MG63 (cell line): Measurements from ENCODE around the gene CHD2. TPM values are rescaled to one million over a fixed set of nuclear protein-coding genes. Genes with fewer than 3 reads are reported as not detected.

Experiments
- DNase-seq: peaks from one replicate; pipeline ENCODE4 v3.0.0-alpha.2; 2020
- H3K27me3 ChIP-seq: fragments of 250-450 bp; sonication (Bioruptor Pico); 2 replicates; pipeline ENCODE4 v1.5.1; 2020; ENCODE audit warnings: mild to moderate bottlenecking, moderate library complexity
- H3K36me3 ChIP-seq: fragments of 250-450 bp; sonication (Bioruptor Pico); 2 replicates; pipeline ENCODE4 v1.5.1; 2020; ENCODE audit warnings: mild to moderate bottlenecking, moderate library complexity
- H3K4me3 ChIP-seq: fragments of 250-450 bp; sonication (Bioruptor Pico); 2 replicates; pipeline ENCODE4 v1.5.1; 2020; ENCODE audit warnings: mild to moderate bottlenecking, moderate library complexity
- H3K9me3 ChIP-seq: fragments of 250-450 bp; sonication (Bioruptor Pico); 2 replicates; pipeline ENCODE4 v1.5.1; 2020; ENCODE audit warnings: mild to moderate bottlenecking, moderate library complexity
- total RNA-seq: library from RNA; depleted of rRNA; stranded (reverse); fragments of >200 nt; shearing (Covaris generic); gene quantifications from 2 replicates; pipeline ENCODE4 v1.2.3, GENCODE V29; 2014; ENCODE audit warnings: low replicate concordance

Gene CHD2
- total RNA-seq, 1 experiment from 2014 or later: 23.1 TPM

DNA sequence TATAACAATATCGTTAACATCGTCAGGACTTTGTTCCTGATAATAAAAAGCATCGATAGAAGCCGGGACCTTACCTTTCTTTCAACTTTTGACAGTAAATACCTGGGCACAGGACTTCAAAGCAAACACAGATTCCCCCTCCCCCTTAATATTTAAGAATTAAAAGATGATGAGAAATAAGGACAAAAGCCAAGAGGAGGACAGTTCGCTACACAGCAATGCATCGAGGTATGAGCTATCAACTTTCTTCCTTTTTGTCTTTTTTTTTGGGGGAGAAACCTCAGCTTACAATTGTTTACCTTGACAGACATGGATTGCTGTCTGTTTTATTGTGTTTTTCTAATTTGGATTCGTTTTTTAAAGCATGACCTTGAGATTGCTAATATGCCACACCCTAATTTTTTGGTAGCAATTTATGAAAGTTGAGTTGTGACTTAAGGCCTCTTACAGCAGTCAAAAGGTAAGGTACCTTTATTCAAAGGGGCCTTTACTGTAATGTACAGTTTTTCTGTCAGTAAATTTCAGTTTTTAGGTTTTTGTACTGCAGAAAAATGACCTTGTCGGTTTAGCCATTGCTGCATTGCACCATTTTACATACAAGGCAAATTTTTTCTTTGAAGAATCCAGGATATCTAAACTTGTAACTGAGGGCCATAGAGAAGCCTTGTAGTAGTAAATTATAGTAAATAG lies 1.1 kb downstream of the CHD2 start:
- Histone ChIP-seq H3K4me3 (peak overlapping the region; percentile 68), H3K27me3 (no peaks in the 10 kb centered on the region), H3K36me3 (peaks cover 74% of the 10 kb centered on the region), H3K9me3 (no peaks in the 10 kb centered on the region)
- DNase-seq: no peak

DNA sequence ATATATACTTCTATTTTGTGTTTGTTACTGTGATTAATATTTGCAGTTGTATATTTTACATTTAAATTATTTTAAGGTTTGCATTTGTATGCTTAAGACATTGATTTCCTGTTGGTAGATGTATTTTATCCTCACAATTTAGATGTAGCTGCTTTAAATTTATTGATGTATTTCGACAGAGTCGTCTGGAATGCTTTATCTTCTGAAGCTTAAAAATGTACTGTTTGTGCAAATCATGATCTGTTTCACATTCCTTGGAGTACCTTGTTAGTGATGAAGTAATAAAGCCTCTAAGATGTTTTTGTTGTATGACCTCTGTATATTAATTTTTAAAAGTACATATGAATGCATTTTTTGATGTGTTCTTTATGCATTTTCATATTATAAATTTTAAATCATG lies 1.9 kb downstream of the CHD2 start:
- H3K27me3 ChIP-seq: no peaks in the 10 kb centered on the region
- peaks cover 67% of the 10 kb centered on the region for H3K36me3 ChIP-seq
- H3K9me3 ChIP-seq: no peaks in the 10 kb centered on the region
- peak overlapping the region; percentile 68 for H3K4me3 ChIP-seq
- no peak for DNase-seq

DNA sequence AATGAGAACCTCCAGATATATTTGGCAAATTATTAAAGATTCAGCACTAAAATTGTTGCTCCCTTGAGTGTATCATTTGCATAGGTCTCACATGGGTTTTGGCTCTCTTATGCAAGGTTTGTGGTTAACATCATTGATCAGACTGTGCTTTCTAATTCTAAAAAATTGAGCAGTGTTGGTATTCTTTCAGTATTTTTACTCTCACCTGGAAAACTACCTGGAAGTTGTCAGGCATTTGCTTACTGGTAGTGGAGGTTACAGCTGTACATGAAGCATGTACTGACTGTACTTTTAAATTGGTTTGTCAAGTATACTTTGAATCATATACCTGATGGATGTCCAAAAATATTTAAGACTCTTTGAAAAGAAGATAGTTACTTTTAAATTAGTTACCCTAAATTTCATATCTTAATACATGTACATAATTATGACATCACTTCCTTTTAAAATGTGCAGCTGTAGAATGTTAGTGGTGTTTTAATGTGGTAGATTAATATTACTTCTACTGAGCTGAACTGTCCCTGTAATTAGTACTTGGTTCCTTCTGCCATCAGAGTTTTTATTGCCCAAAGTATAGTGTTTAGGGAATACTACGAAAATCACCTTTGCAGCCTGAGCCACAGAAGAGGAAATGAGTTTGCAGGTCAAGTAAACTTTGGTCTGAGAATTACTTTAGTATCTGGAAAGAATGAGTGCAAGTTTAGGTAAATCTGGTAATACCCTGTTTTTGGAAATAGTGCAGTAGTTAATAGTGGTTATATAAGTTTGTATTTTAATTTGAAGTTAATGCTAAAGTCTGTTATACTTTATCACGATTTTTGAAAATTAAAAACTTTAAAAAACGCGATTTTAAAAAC lies 2.8 kb downstream of the CHD2 start:
- no peak for DNase-seq
- H3K27me3 ChIP-seq: no peaks in the 10 kb centered on the region
- H3K36me3 ChIP-seq: peaks cover 58% of the 10 kb centered on the region
- H3K9me3 ChIP-seq: no peaks in the 10 kb centered on the region
- peak overlapping the region; percentile 68 for H3K4me3 ChIP-seq

DNA sequence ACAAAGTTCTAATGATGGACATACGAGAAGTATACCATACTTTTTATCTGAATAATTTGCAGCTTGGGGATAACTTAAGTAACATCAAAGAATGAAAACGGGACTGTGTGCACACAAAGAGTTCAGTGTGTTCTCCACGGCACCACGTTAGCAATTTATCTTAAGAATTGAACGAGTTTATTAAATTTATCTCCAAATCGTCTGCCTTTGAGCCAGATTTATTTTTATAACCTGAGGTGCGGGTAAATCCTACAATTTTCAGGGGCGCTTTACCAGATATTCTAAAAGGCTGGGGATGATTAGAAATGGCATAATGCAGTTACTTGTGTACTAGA lies 3.5 kb downstream of the CHD2 start:
- no peak for DNase-seq
- Histone ChIP-seq H3K36me3 (peaks cover 56% of the 10 kb centered on the region), H3K4me3 (peak overlapping the region; percentile 68), H3K27me3 (no peaks in the 10 kb centered on the region), H3K9me3 (no peaks in the 10 kb centered on the region)

DNA sequence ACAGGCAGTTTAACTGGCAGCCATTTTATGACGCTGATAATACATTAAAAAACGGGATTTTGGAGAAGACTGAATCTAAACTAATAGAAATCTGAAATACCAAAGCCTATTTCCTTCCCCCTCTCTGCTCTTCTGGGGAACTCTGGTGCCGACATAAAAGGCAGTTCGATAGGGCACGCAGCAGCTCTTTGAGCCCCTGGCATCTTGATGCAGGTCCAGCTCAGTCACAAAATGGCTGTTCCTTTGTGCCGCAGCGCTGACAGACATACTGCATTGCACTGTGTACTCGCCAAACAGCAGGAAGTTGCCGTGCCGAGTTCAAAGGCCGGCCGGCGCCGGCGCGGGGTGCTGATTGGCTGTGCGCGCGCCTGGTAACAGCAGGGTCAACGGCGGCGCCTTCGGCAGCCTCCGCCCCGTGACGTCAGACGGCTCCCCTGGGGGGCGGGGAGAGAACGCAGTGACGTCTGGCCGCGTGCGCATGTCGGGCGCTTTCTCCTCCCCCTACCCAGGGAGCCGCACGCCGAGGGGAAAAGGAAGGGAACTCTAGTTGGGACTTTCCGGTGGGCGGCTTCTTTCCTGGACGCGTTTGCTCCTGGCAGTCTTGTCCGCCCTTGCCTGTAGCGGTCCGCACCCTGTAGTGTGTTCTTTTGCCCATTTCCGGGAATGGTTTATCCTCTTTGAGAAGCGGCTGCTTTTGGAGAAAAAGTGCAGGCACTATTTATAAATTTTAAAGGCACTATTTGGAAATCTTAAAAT lies 4.0 kb downstream of the CHD2 start:
- Histone ChIP-seq H3K36me3 (peaks cover 55% of the 10 kb centered on the region), H3K9me3 (no peaks in the 10 kb centered on the region), H3K27me3 (no peaks in the 10 kb centered on the region), H3K4me3 (peak overlapping the region; percentile 68)
- peak; percentile 99 for DNase-seq

DNA sequence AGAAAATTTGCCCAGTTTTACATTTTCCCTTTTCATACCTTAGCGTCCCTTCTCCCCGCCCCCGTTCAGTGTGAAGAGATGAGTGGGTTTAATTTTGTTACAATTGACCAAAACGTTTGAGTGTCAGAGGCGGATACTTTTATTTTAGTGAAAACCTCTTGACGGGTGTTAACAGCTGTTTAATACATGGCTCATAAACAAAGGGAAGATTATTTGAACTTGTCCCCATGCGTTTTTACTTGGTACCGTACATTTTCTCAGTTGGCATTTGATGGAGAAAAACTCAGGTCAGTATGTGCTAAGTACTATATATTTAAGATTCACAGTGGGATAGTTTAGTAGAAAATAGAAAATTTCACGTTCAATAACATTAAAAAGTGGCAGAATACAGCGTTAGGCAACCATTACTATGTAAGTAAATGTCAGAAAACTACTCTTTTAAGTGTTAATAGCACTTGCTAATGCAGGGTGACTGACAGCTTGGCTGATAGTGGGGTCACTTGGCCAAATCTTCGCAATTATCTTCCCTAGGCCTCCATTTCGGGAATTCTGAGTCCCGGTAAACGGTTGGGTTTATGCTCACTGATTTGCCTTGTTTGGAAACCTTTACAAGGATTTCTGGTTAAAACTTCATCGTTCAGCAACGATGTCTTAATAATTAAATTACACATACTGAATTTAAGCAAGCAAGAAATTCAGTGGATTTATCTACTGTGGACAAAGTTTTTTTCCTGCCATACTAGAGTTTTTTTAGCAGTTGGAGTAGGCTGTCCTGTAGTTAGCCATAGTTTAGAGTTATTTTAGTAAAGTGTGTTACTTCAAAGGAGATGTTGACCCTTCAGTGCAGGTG lies 4.8 kb downstream of the CHD2 start:
- no peaks in the 10 kb centered on the region for H3K9me3 ChIP-seq
- H3K4me3 ChIP-seq: peak overlapping the region; percentile 58
- DNase-seq: no peak
- peaks cover 59% of the 10 kb centered on the region for H3K36me3 ChIP-seq
- H3K27me3 ChIP-seq: no peaks in the 10 kb centered on the region

DNA sequence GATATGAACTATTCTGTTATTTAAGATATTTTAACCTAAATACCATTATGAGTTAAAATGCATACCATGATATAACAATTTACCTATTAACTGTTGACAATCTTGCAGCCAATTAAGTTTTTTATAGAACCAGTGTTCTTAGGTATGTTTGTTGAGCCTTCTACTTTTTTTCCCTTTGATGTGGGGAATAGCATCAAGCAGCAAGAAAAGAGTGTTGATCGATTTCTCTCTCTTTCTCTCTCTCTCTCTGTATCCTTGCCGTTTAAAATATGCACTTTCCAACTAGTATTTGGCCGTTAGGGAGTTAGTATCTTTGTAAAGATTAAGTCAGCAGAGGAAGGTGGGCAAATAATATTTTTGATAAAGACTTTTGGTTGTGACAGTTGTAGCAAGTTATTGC lies 5.9 kb downstream of the CHD2 start:
- Histone ChIP-seq H3K9me3 (no peaks in the 10 kb centered on the region), H3K36me3 (peaks cover 65% of the 10 kb centered on the region), H3K27me3 (no peaks in the 10 kb centered on the region), H3K4me3 (peak overlapping the region; percentile 58)
- no peak for DNase-seq

DNA sequence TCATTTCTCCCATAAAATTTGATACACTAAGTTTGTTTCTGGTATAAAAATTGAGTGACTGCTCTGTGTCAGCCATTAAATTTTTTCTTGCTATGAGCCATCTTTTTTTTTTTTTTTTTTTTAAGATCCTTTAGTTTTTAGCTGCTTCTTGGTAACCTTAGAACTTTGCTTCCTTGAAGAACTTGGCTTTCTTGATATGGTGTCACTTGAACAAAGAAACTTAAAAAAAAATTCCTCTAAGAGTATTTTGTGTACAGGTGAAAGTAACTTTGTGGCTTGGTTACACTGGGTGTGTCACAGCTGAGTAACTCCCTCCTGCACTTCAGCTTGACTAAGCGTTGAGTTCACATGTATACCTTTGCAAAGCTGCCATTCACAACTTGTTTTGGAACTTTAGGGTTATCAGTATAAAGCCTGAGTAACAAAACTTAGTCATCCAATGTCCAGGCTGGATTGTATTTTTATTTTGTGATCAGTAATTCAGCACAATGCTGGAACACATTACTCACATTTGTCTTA lies 6.5 kb downstream of the CHD2 start:
- H3K27me3 ChIP-seq: no peaks in the 10 kb centered on the region
- no peak overlapping the region for H3K4me3 ChIP-seq
- DNase-seq: peak; percentile 22
- peaks cover 65% of the 10 kb centered on the region for H3K36me3 ChIP-seq
- H3K9me3 ChIP-seq: no peaks in the 10 kb centered on the region

DNA sequence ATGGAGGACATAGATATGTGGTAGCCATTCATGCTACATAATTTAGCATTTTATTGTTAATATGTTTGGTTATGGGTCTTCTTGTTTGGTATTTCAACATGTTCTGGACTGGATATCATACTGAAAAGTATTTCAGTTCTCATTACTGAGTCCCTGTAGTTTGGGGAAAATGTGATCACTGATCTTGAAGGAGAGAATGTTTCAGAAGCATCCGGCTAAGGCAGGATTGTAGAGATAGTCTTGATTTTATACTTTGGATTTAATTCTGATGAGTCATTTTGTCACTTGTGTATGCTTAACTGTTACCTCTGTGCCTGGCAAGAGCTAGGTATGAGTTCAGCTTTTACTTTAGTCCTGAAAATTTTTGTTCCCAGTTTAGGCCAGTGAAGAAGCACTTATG lies 7.1 kb downstream of the CHD2 start:
- Histone ChIP-seq H3K27me3 (no peaks in the 10 kb centered on the region), H3K4me3 (peak overlapping the region; percentile 2; the same call in 1 of the 2 replicates), H3K36me3 (peaks cover 65% of the 10 kb centered on the region), H3K9me3 (no peaks in the 10 kb centered on the region)
- no peak for DNase-seq

DNA sequence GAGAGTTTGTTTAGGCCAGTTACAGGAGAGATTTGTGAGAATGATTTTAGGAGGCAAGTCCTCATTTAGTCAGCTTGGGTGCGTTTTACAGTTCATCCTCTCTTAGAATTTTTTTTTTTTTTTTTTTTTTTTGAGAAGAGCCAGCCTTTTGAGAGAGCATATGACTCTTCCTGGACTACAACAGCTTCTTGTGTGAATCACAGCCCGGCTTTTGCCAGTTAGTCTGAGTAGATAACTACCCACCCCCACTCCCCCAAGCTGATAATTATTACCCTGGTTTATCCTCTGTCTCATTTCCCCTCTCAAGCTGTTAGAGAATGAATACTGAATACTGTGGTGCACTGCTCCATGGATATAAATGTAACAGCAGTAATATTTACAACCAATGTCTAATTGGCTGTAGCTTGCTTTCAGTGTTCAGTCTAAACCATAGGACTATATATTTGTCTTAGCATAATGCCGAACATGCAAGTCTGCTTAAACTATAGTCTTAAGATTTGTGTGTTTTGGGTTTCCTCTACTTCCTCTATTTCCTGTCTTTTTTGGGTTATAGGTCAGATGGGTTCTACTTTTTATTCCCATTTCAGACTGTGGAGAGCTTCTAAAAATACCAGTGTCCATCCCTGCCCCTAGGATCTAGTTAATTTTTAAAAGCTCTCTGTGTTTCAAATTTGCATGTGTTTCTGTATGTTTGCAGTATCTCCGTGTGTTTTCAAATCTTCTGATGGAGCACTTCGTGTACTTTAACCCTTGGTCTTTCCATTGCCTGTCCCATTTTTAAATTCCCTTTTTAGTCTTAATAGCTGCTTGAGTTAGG lies 8.0 kb downstream of the CHD2 start:
- peak; percentile 88 for DNase-seq
- H3K27me3 ChIP-seq: no peaks in the 10 kb centered on the region
- no peaks in the 10 kb centered on the region for H3K9me3 ChIP-seq
- H3K4me3 ChIP-seq: 0 out of 2 replicates have a peak overlapping the region, but pooled peaks have one; percentile 2
- peaks cover 57% of the 10 kb centered on the region for H3K36me3 ChIP-seq

DNA sequence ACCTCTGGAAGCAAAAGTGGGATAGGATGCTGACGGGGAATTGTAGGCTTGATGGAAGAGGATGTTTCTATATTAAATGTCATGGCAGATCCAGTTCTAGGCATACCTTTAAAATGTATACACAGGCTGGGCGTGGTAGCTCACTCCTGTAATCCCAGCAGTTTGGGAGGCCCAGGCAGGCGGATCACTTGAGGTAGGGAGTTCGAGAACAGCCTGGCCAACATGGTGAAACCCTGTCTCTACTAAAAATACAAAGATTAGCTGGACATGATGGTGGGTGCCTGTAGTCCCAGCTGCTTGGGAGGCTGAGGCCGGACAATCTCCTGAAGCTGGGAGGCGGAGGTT lies 8.6 kb downstream of the CHD2 start:
- no peaks in the 10 kb centered on the region for H3K9me3 ChIP-seq
- H3K27me3 ChIP-seq: no peaks in the 10 kb centered on the region
- DNase-seq: no peak
- no peak overlapping the region for H3K4me3 ChIP-seq
- H3K36me3 ChIP-seq: peaks cover 52% of the 10 kb centered on the region

DNA sequence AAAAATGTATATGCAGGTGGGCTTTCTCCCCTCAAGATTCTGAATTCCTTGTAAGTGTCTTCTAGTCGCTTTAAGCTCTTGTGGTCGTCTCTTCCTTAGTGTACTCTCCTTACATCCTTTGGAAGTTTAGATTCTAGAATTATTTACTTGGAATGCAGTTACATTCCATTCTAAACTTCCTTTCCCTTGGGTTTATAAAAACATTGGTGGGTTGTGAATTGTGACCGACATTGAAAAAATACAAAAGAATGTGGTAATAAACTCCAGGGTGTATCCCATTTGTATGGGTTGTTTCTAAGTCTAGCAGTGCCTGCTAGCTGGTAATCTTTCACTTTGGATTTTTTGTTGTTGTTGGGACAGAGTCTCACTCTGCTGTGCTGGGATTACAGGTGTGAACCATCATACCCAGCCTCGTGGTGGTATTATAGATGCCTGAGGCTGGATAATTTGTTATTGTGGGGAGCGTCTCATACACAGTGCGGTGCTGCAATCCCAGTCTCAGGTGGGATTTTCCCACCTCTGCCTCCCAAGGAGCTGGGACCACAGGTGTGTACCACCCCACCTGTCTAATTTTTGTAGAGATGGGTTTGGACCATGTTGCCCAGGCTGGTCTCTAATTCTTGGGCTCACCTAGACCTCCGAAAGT lies 9.1 kb downstream of the CHD2 start:
- Histone ChIP-seq H3K27me3 (no peaks in the 10 kb centered on the region), H3K9me3 (no peaks in the 10 kb centered on the region), H3K4me3 (no peak overlapping the region), H3K36me3 (peaks cover 49% of the 10 kb centered on the region)
- no peak for DNase-seq

DNA sequence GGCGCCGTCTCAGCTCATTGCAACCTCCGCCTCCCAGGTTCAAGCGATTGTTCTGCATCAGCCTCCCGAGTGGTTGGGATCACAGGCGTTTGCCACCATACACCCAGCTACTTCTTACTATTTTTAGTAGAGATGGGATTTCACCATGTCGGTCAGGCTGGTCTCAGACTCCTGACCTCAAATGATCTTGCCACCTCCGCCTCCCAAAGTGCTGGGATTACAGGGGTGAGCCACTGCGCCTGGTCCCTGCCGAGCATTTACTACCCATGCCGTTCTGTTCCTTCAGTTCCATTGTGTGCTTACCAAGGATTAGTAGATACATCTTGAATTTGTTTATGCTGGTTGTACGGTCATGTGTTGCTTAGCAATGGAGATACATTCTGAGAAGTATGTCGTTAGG lies 10.3 kb downstream of the CHD2 start:
- Histone ChIP-seq H3K4me3 (no peak overlapping the region), H3K27me3 (no peaks in the 10 kb centered on the region), H3K36me3 (peaks cover 42% of the 10 kb centered on the region), H3K9me3 (no peaks in the 10 kb centered on the region)
- no peak for DNase-seq

DNA sequence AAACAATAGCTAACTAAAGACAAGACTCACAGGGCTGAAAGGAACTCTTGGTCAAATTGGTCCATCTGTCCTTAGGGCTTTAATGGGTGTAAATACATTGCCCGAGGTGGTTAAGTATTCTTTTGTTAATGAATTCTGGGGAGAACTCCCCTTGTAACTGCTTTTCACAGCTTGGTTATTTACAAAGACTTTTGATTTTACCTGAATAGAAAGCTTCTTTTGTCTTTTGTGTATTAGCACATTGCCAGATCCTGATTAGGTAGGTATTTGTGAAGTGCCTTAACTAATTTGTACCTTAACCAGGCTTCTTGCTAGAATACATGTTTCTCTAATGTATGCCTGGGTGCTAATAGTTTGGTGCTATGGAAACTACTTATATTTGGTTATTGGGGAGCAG lies 14.0 kb downstream of the CHD2 start:
- DNase-seq: no peak
- no peaks in the 10 kb centered on the region for H3K9me3 ChIP-seq
- no peak overlapping the region for H3K4me3 ChIP-seq
- peaks cover 44% of the 10 kb centered on the region for H3K36me3 ChIP-seq
- no peaks in the 10 kb centered on the region for H3K27me3 ChIP-seq

DNA sequence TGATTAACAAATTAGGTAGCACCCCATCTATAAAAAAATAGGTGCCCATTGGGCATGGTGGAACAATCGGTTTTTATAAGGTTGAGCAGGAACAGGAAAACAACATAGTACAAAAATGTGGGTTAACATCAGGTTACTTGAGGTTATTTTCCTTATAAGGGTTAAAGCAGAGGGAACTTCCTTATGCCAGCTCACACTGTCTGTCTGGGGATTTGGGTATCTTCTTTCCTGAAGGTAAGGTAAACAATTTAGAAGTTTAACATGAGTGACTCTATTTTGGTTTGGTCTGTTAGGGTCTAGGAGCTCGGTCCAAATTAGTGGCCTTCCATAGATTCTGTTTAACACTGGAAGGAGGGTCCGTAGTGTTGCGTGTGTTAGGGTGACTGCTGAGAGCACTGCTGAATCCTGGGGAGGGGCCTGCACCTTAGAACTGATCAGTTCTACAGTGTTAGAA lies 14.7 kb downstream of the CHD2 start:
- no peaks in the 10 kb centered on the region for H3K9me3 ChIP-seq
- H3K27me3 ChIP-seq: no peaks in the 10 kb centered on the region
- H3K4me3 ChIP-seq: no peak overlapping the region
- peaks cover 38% of the 10 kb centered on the region for H3K36me3 ChIP-seq
- DNase-seq: no peak
